Fibroblast of lung (primary cell): ENCODE data around the gene EFEMP1. TPM values are rescaled to one million over a fixed set of nuclear protein-coding genes. Genes with fewer than 3 reads are reported as not detected.

ENCODE experiments used
- DNase-seq, 2 donors: peaks; one replicate each; pipeline versions ENCODE4 v3.0.0 to v3.0.0-alpha.2; 2010; ENCODE audit warnings: low read depth in 2 of 2
- H2AFZ ChIP-seq: 2 replicates; pipeline ENCODE4 v1.5.1; 2012; ENCODE audit warnings: low read length, control low read depth, inconsistent platforms
- H3K27ac ChIP-seq: 2 replicates; pipeline ENCODE4 v1.5.1; 2011; ENCODE audit warnings: low read length, control low read depth; ENCODE audit not compliant: insufficient read depth
- H3K27me3 ChIP-seq: 2 replicates; pipeline ENCODE4 v1.5.1; 2011; ENCODE audit warnings: mild to moderate bottlenecking, low read length; ENCODE audit not compliant: control insufficient read depth, insufficient read depth
- H3K36me3 ChIP-seq: 2 replicates; pipeline ENCODE4 v1.5.1; 2011; ENCODE audit warnings: low read length; ENCODE audit not compliant: control insufficient read depth, insufficient read depth
- H3K4me1 ChIP-seq: 2 replicates; pipeline ENCODE4 v1.5.1; 2011; ENCODE audit warnings: low read length; ENCODE audit not compliant: control insufficient read depth, insufficient read depth; ENCODE audit errors: extremely low read depth
- H3K4me2 ChIP-seq: 2 replicates; pipeline ENCODE4 v1.5.1; 2011; ENCODE audit warnings: low read length, control low read depth; ENCODE audit not compliant: insufficient read depth; ENCODE audit errors: extremely low read depth
- H3K4me3 ChIP-seq, 4 experiments: fragments of 200-600 bp in 1 of 4; sonication (generic) in 1 of 4; replicated peaks in 1 of 4; 2 replicates each; pipeline ENCODE4 v1.5.1; 2011 to 2016; ENCODE audit warnings: low read length in 4 of 4, low read depth in 3 of 4, mild to moderate bottlenecking in 3 of 4, control low read depth in 2 of 4, inconsistent platforms in 1 of 4, mixed read lengths in 1 of 4; ENCODE audit not compliant: insufficient read depth in 1 of 4; ENCODE audit errors: control extremely low read depth in 1 of 4
- H3K79me2 ChIP-seq: 2 replicates; pipeline ENCODE4 v1.5.1; 2012; ENCODE audit warnings: mild to moderate bottlenecking, low read length, inconsistent platforms; ENCODE audit not compliant: control insufficient read depth, insufficient read depth
- H3K9ac ChIP-seq: 2 replicates; pipeline ENCODE4 v1.5.1; 2011; ENCODE audit warnings: mild to moderate bottlenecking, low read length, control low read depth; ENCODE audit not compliant: insufficient read depth
- H3K9me3 ChIP-seq: 2 replicates; pipeline ENCODE4 v1.5.1; 2012; ENCODE audit warnings: low read depth, low read length; ENCODE audit not compliant: control insufficient read depth, insufficient read depth
- H4K20me1 ChIP-seq: 2 replicates; pipeline ENCODE4 v1.5.1; 2011; ENCODE audit warnings: low read length; ENCODE audit not compliant: control insufficient read depth, insufficient read depth; ENCODE audit errors: extremely low read depth
- EZH2 ChIP-seq: IDR thresholded peaks from 2 replicates; pipeline ENCODE4 v1.5.1; 2012; ENCODE audit warnings: low read length, control low read depth, mild to moderate bottlenecking; ENCODE audit errors: missing control alignments
- polyA plus RNA-seq, 2 donors: library from polyadenylated mRNA; depleted of rRNA in 1 of 2; stranded (reverse) in 1 of 2; unstranded in 1 of 2; fragments of >200 nt; gene quantifications; 2 replicates each; pipeline ENCODE4 v1.2.1, GENCODE V29; 2011 to 2012; ENCODE audit warnings: missing spikeins in 1 of 2
- total RNA-seq: library from RNA; depleted of rRNA; stranded (reverse); fragments of >200 nt; gene quantifications from 2 replicates; pipeline ENCODE4 v1.2.1, GENCODE V29; 2014
- TF ChIP-seq, protein P1 (sequence below), 2 donors: IDR thresholded peaks in 1 of 2; conservative IDR thresholded peaks in 1 of 2; 1 replicate in 1 of 2; 2 replicates in 1 of 2; pipeline ENCODE4 v1.5.1; 2011 to 2012; ENCODE audit warnings: low read length in 2 of 2, control low read depth in 1 of 2, inconsistent platforms in 1 of 2, low read depth in 1 of 2, mild to moderate bottlenecking in 1 of 2

EFEMP1 gene
- total and polyA plus RNA-seq, 2 donors (not counting 1 experiment from before 2014, with no cell fraction given), result 467 to 724 TPM

DNA sequence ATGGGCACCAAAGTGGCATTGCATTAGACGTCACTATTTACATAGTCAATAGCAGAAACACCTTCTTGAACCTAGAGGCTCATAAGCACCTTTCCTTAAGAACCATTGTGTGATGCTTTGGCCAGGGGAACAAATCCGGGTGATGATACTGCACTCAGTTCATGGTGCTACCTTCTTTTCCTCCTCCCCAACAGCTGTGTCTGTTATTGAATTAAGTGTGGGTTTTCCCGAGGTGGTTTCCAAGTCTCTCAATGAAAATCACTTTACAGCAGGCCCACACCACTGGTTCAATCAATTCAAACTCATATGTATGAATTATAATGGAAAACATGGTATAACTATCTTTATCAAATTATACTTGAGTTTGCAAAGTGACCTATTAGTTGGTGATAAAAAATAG lies 9.3 kb upstream of the EFEMP1 start:
- no peak for DNase-seq
- Histone ChIP-seq H3K36me3 (no peaks in the 10 kb centered on the region), H3K4me2 (no peak overlapping the region), H3K27ac (no peak overlapping the region), H3K4me1 (no peaks in the 10 kb centered on the region), H3K4me3 (no peak overlapping the region), H3K79me2 (no peaks in the 10 kb centered on the region), H3K9me3 (no peaks in the 10 kb centered on the region), H4K20me1 (no peaks in the 10 kb centered on the region), H3K27me3 (no peaks in the 10 kb centered on the region), H3K9ac (no peak overlapping the region), H2AFZ (no peak overlapping the region)
- no peak for TF ChIP-seq EZH2
- TF ChIP-seq, protein P1, sequence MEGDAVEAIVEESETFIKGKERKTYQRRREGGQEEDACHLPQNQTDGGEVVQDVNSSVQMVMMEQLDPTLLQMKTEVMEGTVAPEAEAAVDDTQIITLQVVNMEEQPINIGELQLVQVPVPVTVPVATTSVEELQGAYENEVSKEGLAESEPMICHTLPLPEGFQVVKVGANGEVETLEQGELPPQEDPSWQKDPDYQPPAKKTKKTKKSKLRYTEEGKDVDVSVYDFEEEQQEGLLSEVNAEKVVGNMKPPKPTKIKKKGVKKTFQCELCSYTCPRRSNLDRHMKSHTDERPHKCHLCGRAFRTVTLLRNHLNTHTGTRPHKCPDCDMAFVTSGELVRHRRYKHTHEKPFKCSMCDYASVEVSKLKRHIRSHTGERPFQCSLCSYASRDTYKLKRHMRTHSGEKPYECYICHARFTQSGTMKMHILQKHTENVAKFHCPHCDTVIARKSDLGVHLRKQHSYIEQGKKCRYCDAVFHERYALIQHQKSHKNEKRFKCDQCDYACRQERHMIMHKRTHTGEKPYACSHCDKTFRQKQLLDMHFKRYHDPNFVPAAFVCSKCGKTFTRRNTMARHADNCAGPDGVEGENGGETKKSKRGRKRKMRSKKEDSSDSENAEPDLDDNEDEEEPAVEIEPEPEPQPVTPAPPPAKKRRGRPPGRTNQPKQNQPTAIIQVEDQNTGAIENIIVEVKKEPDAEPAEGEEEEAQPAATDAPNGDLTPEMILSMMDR (conservative IDR thresholded peaks at IDR 0.05 in 1 of 2, IDR thresholded peaks at IDR 0.05 in 1 of 2; ENCODE audit: low read depth in 1 of 2, low read length in 2 of 2), result no peak

DNA sequence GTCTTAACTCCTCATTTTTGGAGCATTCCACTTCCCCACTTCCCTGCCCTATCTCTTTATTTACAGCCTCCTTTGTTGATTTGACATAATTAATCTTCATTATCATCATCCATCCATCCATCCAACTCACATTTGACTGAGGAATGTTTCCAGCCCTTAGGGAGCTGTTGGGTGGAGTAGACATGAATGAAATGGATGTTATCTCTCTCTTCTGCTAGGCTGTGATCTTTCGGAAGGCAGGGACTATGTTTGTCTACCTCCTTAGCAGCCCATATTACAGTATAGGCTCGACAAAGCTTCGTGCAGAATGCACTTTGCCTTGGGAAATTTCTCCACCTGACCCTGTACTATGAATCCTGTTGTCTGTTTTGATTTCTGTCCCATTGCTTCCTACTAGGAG lies 7.7 kb upstream of the EFEMP1 start:
- no peak overlapping the region for H3K4me3 ChIP-seq
- H4K20me1 ChIP-seq, result no peaks in the 10 kb centered on the region
- no peaks in the 10 kb centered on the region for H3K79me2 ChIP-seq
- H3K4me1 ChIP-seq, result no peaks in the 10 kb centered on the region
- H2AFZ ChIP-seq, result no peak overlapping the region
- H3K36me3 ChIP-seq, result no peaks in the 10 kb centered on the region
- no peak overlapping the region for H3K9ac ChIP-seq
- H3K9me3 ChIP-seq, result no peaks in the 10 kb centered on the region
- peaks cover 2% of the 10 kb centered on the region for H3K27me3 ChIP-seq
- no peak overlapping the region for H3K4me2 ChIP-seq
- no peak for DNase-seq
- H3K27ac ChIP-seq, result no peak overlapping the region
- no peak for TF ChIP-seq EZH2
- TF ChIP-seq, protein P1 (conservative IDR thresholded peaks at IDR 0.05 in 1 of 2, IDR thresholded peaks at IDR 0.05 in 1 of 2; ENCODE audit: low read depth in 1 of 2, low read length in 2 of 2), result no peak

DNA sequence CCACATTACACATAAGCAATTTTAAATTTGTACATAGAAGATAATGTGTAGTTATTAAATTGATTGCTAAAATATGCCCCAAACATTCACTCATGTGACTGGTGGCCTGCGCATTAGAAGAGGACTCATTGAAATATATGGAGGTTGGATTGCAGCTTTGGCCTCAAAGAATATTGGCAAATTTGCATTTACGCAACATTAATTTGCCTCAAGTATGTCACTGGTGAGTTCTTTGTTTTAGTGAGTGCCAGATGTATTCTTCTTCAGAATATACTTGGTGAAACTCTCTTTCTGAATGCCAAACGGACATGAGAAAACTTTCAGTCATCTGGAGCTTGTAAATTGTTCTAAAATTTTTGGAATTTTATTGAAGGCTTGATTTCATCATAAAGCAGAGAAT lies 5.9 kb upstream of the EFEMP1 start:
- no peak for TF ChIP-seq EZH2
- TF ChIP-seq, protein P1 (conservative IDR thresholded peaks at IDR 0.05 in 1 of 2, IDR thresholded peaks at IDR 0.05 in 1 of 2; ENCODE audit: low read depth in 1 of 2, low read length in 2 of 2), result no peak
- no peak overlapping the region for H2AFZ ChIP-seq
- no peaks in the 10 kb centered on the region for H3K79me2 ChIP-seq
- H3K4me2 ChIP-seq, result no peak overlapping the region
- H3K9ac ChIP-seq, result no peak overlapping the region
- no peak overlapping the region for H3K4me3 ChIP-seq
- peaks cover 5% of the 10 kb centered on the region for H3K27me3 ChIP-seq
- H4K20me1 ChIP-seq, result no peaks in the 10 kb centered on the region
- H3K27ac ChIP-seq, result no peak overlapping the region
- H3K36me3 ChIP-seq, result no peaks in the 10 kb centered on the region
- no peaks in the 10 kb centered on the region for H3K9me3 ChIP-seq
- H3K4me1 ChIP-seq, result no peaks in the 10 kb centered on the region
- DNase-seq, result no peak
